Tibial nerve (tissue), 4 donors: ENCODE data around the gene SYNGR3. TPM values are rescaled to one million over a fixed set of nuclear protein-coding genes. Genes with fewer than 3 reads are reported as not detected.

Experiments
- DNase-seq, 2 donors: peaks; one replicate each; pipeline ENCODE4 v3.0.0-alpha.2; 2019; ENCODE audit warnings: low spot score in 2 of 2
- H3K27ac ChIP-seq, 4 donors: fragments of 200-600 bp; sonication (generic) in 3 of 4; one replicate each; pipeline ENCODE4 v1.5.1; 2017 to 2019; ENCODE audit warnings: mild to moderate bottlenecking in 1 of 4
- H3K27me3 ChIP-seq, 2 donors: fragments of 200-600 bp; sonication (generic) in 1 of 2; one replicate each; pipeline versions ENCODE4 v1.5.1 to v1.6.0; 2017 to 2019
- H3K36me3 ChIP-seq, 3 donors: fragments of 200-600 bp; sonication (generic); one replicate each; pipeline ENCODE4 v1.5.1; 2018 to 2019
- H3K4me1 ChIP-seq, 4 donors: fragments of 200-600 bp; sonication (generic) in 3 of 4; one replicate each; pipeline ENCODE4 v1.5.1; 2017 to 2019
- H3K4me3 ChIP-seq, 4 donors: fragments of 200-600 bp; sonication (generic) in 3 of 4; one replicate each; pipeline ENCODE4 v1.5.1; 2017 to 2019; ENCODE audit warnings: mild to moderate bottlenecking in 1 of 4, moderate library complexity in 1 of 4
- H3K9me3 ChIP-seq, 4 donors: fragments of 200-600 bp; sonication (generic) in 3 of 4; one replicate each; pipeline ENCODE4 v1.5.1; 2017 to 2019
- CTCF ChIP-seq, 5 experiments: fragments of 200-600 bp in 3 of 5; fragments of 450-650 bp in 2 of 5; sonication (generic) in 3 of 5; IDR thresholded peaks; one replicate each; pipeline ENCODE4 v1.5.1; 2016 to 2019; ENCODE audit warnings: antibody characterized with exemption in 5 of 5, mild to moderate bottlenecking in 3 of 5, moderate library complexity in 2 of 5
- EP300 ChIP-seq, 2 donors: sonication (generic); formaldehyde crosslinking; IDR thresholded peaks; one replicate each; pipeline ENCODE4 v1.6.1; 2017; ENCODE audit warnings: antibody characterized with exemption in 2 of 2, mild to moderate bottlenecking in 1 of 2
- POLR2A ChIP-seq, 2 donors: fragments of 450-650 bp; IDR thresholded peaks; one replicate each; pipeline ENCODE4 v1.6.1; 2017; ENCODE audit warnings: antibody characterized with exemption in 2 of 2, mild to moderate bottlenecking in 2 of 2, moderate library complexity in 2 of 2
- WGBS, 2 donors: methylation state at CpG; one replicate each; pipeline ENCODE4 v1.1.5; 2018; 5-methylcytosine and 5-hydroxymethylcytosine counted together
- small RNA-seq: library from RNA; depleted of rRNA; stranded (forward); fragments of <200 nt; gene quantifications from one replicate; pipeline ENCODE3, GENCODE V24; 2016
- total RNA-seq, 4 donors: library from RNA; depleted of rRNA; stranded (reverse); fragments of >200 nt; gene quantifications; one replicate each; pipeline ENCODE4 v1.1.0, GENCODE V29; 2016

The SYNGR3 gene
- total RNA-seq, 4 donors from 2014 or later: 3.9 TPM; not detected in 3

GRCh38 chr16:2042986-2043666, 53.4 kb downstream of the SYNGR3 start:
- TF ChIP-seq EP300 (IDR thresholded peaks at IDR 0.05): no peak
- no peak for TF ChIP-seq CTCF (IDR thresholded peaks at IDR 0.05)
- TF ChIP-seq POLR2A (IDR thresholded peaks at IDR 0.05): no peak
- H3K27me3 ChIP-seq: no peaks in the 10 kb centered on the region
- 78 to 88% methylated on average over 5 to 11 of the region's 11 CpGs for WGBS, 2 donors
- peak overlapping the region in 1 of 4 donors; percentile 47 for H3K27ac ChIP-seq
- H3K36me3 ChIP-seq: peaks cover 0 to 29% (median 0%) of the 10 kb centered on the region in 3 donors
- DNase-seq: no peak
- H3K4me1 ChIP-seq: peaks cover 0 to 81% (median 45%) of the 10 kb centered on the region in 4 donors
- H3K4me3 ChIP-seq: no peak overlapping the region
- H3K9me3 ChIP-seq: no peaks in the 10 kb centered on the region

Small RNAs within 50 kb of the gene (small RNA-seq; reads per million reads assigned to genes)
- gene AC005363.2: not detected
- gene RN7SL219P: not detected
- not detected for gene SNORA10
- not detected for gene SNORA64

Other genes with a start within 250 kb of the SYNGR3 start
- gene NME3, start 218.4 kb upstream of the SYNGR3 start, total RNA-seq: 100 to 1,000 TPM; 113 to 198 (median 128) TPM
- 10 to 100 TPM; 13.2 to 41.4 (median 17.7) TPM for gene EME2, start 217.2 kb upstream of the SYNGR3 start, total RNA-seq
- gene MRPS34, start 216.8 kb upstream of the SYNGR3 start, total RNA-seq: 100 to 1,000 TPM in 1 of 4 donors, 10 to 100 TPM in 3; 58.1 to 121 (median 81.0) TPM
- 100 to 1,000 TPM in 3 of 4 donors, 10 to 100 TPM in 1; 90.7 to 122 (median 112) TPM for gene SPSB3, start 207.4 kb upstream of the SYNGR3 start, total RNA-seq
- 10 to 100 TPM; 73.5 to 93.9 (median 87.4) TPM for gene NUBP2, start 207.0 kb upstream of the SYNGR3 start, total RNA-seq
- 1 to 10 TPM in 1 of 4 donors, under 1 TPM in 1, not detected in 2; 0.63 to 1.6 TPM for gene IGFALS, start 196.3 kb upstream of the SYNGR3 start, total RNA-seq
- 100 to 1,000 TPM in 2 of 4 donors, 10 to 100 TPM in 2; 89.2 to 161 (median 100) TPM for gene HAGH, start 163.1 kb upstream of the SYNGR3 start, total RNA-seq
- 10 to 100 TPM; 17.5 to 44.1 (median 33.7) TPM for gene FAHD1, start 162.8 kb upstream of the SYNGR3 start, total RNA-seq
- gene MEIOB, start 117.8 kb upstream of the SYNGR3 start, total RNA-seq: not detected
- not detected for gene HS3ST6, start 71.6 kb upstream of the SYNGR3 start, total RNA-seq
- 10 to 100 TPM; 22.5 to 46.1 (median 30.3) TPM for gene MSRB1, start 46.8 kb upstream of the SYNGR3 start, total RNA-seq
- gene RPL3L, start 35.3 kb upstream of the SYNGR3 start, total RNA-seq: not detected
- gene NDUFB10, start 30.4 kb upstream of the SYNGR3 start, total RNA-seq: 100 to 1,000 TPM in 2 of 4 donors, 10 to 100 TPM in 2; 86.9 to 136 (median 116) TPM
- gene RPS2, start 25.1 kb upstream of the SYNGR3 start, total RNA-seq: 1,000 to 10,000 TPM; 1,591 to 3,468 (median 1,745) TPM
- gene RNF151, start 23.1 kb upstream of the SYNGR3 start, total RNA-seq: not detected
- gene TBL3, start 17.9 kb upstream of the SYNGR3 start, total RNA-seq: 10 to 100 TPM; 37.6 to 70.8 (median 46.2) TPM
- gene NOXO1, start 8.5 kb upstream of the SYNGR3 start, total RNA-seq: 1 to 10 TPM in 1 of 4 donors, not detected in 3; 3.9 TPM
- gene GFER, start 5.8 kb upstream of the SYNGR3 start, total RNA-seq: 10 to 100 TPM; 13.4 to 20.2 (median 18.1) TPM
- gene ZNF598, start 19.9 kb downstream of the SYNGR3 start, total RNA-seq: 10 to 100 TPM; 37.0 to 83.1 (median 49.2) TPM
- gene NPW, start 29.8 kb downstream of the SYNGR3 start, total RNA-seq: 1 to 10 TPM in 2 of 4 donors, not detected in 2; 3.0 to 3.1 TPM
- gene NHERF2, start 36.9 kb downstream of the SYNGR3 start, total RNA-seq: 10 to 100 TPM; 54.7 to 83.1 (median 64.9) TPM
- gene NTHL1, start 57.9 kb downstream of the SYNGR3 start, total RNA-seq: 10 to 100 TPM; 22.8 to 56.7 (median 28.1) TPM
- 100 to 1,000 TPM in 2 of 4 donors, 10 to 100 TPM in 2; 75.4 to 507 (median 111) TPM for gene TSC2, start 58.0 kb downstream of the SYNGR3 start, total RNA-seq
- 100 to 1,000 TPM; 207 to 542 (median 381) TPM for gene PKD1, start 145.9 kb downstream of the SYNGR3 start, total RNA-seq
- not detected for gene RAB26, start 158.7 kb downstream of the SYNGR3 start, total RNA-seq
- gene TRAF7, start 165.8 kb downstream of the SYNGR3 start, total RNA-seq: 10 to 100 TPM; 29.1 to 53.7 (median 38.4) TPM
- gene CASKIN1, start 206.6 kb downstream of the SYNGR3 start, total RNA-seq: under 1 TPM in 3 of 4 donors, not detected in 1; 0.20 to 0.63 (median 0.30) TPM
- 10 to 100 TPM; 28.8 to 73.8 (median 43.8) TPM for gene MLST8, start 215.5 kb downstream of the SYNGR3 start, total RNA-seq
- 100 to 1,000 TPM in 1 of 4 donors, 10 to 100 TPM in 3; 19.8 to 203 (median 24.4) TPM for gene BRICD5, start 220.9 kb downstream of the SYNGR3 start, total RNA-seq
- gene PGP, start 224.9 kb downstream of the SYNGR3 start, total RNA-seq: 10 to 100 TPM; 13.1 to 27.0 (median 23.2) TPM
- 10 to 100 TPM; 30.6 to 60.6 (median 45.2) TPM for gene E4F1, start 233.6 kb downstream of the SYNGR3 start, total RNA-seq
- 1 to 10 TPM in 1 of 4 donors, under 1 TPM in 3; 0.39 to 5.4 (median 0.64) TPM for gene DNASE1L2, start 246.5 kb downstream of the SYNGR3 start, total RNA-seq